ENCODE data around the gene ITIH3.

The ITIH3 gene

DNA sequence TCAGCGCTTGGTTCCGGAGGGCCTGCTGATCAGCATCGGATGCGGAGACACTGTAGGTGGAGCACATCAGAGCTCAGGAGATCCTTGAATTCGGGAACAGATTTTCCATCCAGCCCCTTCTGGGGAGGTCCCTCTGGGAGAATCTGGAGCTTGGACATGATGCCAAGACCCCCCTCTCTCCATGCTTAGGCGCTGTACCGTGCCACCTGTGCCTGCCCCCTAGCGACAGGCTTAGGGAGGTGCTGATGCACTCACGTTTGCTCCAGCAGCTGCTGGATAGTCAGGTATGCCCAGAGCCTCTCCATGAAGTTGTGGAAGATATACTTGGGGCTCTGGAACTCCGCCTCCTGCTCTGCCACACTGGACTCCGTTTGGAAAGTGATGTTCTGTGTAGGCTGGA lies 26.1 kb downstream of the ITIH3 start:
- no peak for DNase-seq (ENCODE audit: extremely low read depth, low read depth)
- TF ChIP-seq, protein P1, sequence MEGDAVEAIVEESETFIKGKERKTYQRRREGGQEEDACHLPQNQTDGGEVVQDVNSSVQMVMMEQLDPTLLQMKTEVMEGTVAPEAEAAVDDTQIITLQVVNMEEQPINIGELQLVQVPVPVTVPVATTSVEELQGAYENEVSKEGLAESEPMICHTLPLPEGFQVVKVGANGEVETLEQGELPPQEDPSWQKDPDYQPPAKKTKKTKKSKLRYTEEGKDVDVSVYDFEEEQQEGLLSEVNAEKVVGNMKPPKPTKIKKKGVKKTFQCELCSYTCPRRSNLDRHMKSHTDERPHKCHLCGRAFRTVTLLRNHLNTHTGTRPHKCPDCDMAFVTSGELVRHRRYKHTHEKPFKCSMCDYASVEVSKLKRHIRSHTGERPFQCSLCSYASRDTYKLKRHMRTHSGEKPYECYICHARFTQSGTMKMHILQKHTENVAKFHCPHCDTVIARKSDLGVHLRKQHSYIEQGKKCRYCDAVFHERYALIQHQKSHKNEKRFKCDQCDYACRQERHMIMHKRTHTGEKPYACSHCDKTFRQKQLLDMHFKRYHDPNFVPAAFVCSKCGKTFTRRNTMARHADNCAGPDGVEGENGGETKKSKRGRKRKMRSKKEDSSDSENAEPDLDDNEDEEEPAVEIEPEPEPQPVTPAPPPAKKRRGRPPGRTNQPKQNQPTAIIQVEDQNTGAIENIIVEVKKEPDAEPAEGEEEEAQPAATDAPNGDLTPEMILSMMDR (IDR thresholded peaks at IDR 0.05; ENCODE audit: low read depth, low read length), result peak; percentile 55

DNA sequence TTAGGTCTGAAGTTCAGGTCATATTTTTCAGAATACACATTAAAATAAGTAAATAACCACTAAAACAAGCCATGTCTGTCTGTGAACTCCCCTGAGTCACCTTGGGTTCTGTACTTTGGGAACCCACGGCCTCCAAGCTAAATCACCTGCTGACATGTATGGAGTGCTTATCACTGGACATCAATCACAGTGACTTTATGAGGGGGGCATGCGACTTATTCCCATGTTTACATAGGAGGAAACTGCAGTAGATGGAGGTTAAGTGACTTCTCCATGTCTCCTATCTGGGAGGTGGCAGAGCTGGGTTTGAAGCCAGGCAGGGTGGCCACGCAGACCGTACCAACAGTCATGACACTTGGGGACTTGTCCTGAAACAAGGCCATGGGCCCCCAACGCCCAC lies 27.8 kb downstream of the ITIH3 start:
- TF ChIP-seq, protein P1 (IDR thresholded peaks at IDR 0.05; ENCODE audit: low read depth, low read length), result no peak
- DNase-seq (ENCODE audit: extremely low read depth, low read depth), result no peak

DNA sequence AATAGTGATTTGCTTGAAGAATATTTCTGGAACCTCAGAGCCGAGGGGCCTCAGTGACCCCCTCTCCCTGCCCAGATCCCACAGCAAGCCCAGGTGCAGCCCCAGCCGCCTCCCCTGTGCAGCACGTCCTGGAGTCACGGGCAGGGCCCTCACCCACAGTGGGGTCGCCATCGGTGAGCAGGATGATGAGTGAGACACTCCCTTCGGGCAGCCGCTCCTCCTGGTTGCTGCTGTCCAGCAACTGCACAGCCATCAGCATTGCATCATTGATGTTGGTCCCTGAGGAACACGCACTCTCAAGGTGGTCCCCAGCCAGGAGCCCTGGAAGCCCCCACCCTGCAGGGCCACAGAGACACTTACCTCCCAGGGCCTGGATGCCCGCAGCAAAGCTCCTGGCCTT lies 29.4 kb downstream of the ITIH3 start:
- TF ChIP-seq, protein P1 (IDR thresholded peaks at IDR 0.05; ENCODE audit: low read depth, low read length), result no peak
- no peak for DNase-seq (ENCODE audit: extremely low read depth, low read depth)

DNA sequence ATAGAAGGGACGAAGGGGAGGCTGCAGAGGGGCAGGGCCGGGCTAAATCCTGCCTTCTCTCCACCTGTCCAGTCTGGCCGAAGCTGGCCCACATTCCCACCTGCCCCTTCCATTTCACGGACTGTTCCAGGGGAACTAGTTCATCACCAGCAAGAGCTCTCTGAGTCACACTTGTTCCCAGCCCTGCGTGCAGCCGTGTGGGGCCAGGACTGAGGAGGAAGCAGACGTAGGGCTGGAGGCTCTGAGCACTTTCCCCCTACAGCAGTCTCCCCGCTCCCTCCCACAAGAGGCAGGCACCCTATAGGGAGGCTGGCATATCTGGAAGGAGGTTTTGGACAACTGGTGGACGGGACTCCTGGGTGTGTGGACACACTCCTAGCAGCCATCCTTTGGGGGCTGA lies 32.8 kb downstream of the ITIH3 start:
- no peak for DNase-seq (ENCODE audit: extremely low read depth, low read depth)
- TF ChIP-seq, protein P1 (IDR thresholded peaks at IDR 0.05; ENCODE audit: low read depth, low read length), result no peak

DNA sequence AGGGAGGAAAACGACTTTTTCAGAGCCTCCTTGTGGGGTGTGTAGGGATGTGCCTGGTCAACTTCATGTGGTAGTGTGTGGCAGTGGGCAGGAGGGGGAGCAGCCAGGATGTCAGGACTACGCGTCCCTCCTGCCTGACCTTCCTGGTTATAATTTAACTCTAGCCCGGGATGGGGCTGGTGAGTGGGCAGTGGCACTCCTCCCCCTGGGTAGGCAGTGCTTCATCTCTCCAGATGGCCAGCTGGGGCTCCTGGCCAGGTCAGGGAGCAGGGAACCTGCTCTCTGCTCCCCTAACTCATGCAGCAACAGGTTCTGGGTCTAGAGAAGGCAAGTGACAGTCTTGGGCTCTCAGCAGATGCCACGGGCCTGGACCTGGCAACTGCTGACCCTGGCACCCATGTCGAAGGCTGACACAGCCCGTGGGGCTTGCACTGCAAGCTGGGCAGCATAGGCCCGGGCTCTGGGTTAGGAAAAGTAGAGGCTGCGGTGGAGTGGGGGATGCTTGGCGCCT lies 33.3 kb downstream of the ITIH3 start:
- no peak for DNase-seq (ENCODE audit: extremely low read depth, low read depth)

DNA sequence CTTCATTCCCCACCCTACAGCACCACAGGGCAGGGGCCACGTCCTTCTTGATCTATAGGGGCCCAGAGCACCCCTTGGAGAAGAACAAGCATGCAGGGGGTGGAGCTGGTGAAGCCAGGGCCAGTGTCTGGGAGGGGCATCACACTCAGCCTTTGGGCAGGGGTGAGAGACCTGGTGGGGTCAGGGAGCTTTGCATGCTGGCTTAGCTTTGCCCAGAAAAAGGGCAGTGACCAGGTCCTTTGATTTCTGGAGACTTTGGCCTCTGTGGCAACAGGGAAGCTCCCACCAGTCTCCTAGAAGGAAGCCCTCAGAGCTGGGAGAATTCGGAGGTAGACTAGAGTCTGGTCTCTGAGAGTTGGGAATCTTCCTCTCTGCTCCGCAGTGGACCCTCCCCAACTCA lies 34.9 kb downstream of the ITIH3 start:
- TF ChIP-seq, protein P1 (IDR thresholded peaks at IDR 0.05; ENCODE audit: low read depth, low read length), result no peak
- no peak for DNase-seq (ENCODE audit: extremely low read depth, low read depth)

More for the DNA sequence above, 33.3 kb downstream of the ITIH3 start:
- TF ChIP-seq, protein P1 (IDR thresholded peaks at IDR 0.05; ENCODE audit: low read depth, low read length), result no peak

- DNase-seq (ENCODE audit: extremely low read depth, low read depth), result no peak
- TF ChIP-seq, protein P1 (IDR thresholded peaks at IDR 0.05; ENCODE audit: low read depth, low read length), result no peak
Measured at GRCh38 chr3:52829906-52830463, 35.4 kb downstream of the ITIH3 start.
